GM21423 (cell line): ENCODE data around the gene LCN2.
"Not testable (repeated sequence)": the region's sequence is repeated elsewhere in the genome, so short reads cannot be mapped to it uniquely, and the experiment has no call there.

Experiments used
- ATAC-seq: cut with Tn5 transposase; IDR thresholded peaks from one replicate; pipeline ENCODE4 v1.9.1; 2021; ENCODE audit warnings: mild to moderate bottlenecking, moderate library complexity; ENCODE audit not compliant: unreplicated experiment

The LCN2 gene

GRCh38 chr9:128149001-128149701, at the start of gene LCN2:
TSS of gene LCN2 (plus strand) at chr9:128149453. CDS start at chr9:128149526, 73 bp downstream.
- ATAC-seq, result no peak

- ATAC-seq, result no peak
These were observed 49.2 kb upstream of the LCN2 start for GRCh38 chr9:128099932-128100491.

- no peak for ATAC-seq
These were observed 48.7 kb upstream of the LCN2 start for GRCh38 chr9:128100581-128100980.

- ATAC-seq, result no peak
These were observed 48.0 kb upstream of the LCN2 start for GRCh38 chr9:128101231-128101661.

GRCh38 chr9:128101690-128102089, 47.6 kb upstream of the LCN2 start:
- no peak for ATAC-seq

GRCh38 chr9:128102196-128102595, 47.1 kb upstream of the LCN2 start:
- no peak for ATAC-seq

GRCh38 chr9:128102861-128103588, 46.2 kb upstream of the LCN2 start:
- ATAC-seq, result no peak

- no peak for ATAC-seq
These were observed 45.7 kb upstream of the LCN2 start for GRCh38 chr9:128103589-128103962.

GRCh38 chr9:128104171-128104618, 45.1 kb upstream of the LCN2 start:
- no peak for ATAC-seq

- no peak for ATAC-seq
These were observed 43.6 kb upstream of the LCN2 start for GRCh38 chr9:128105538-128106175.

- ATAC-seq, result no peak
These were observed 42.9 kb upstream of the LCN2 start for GRCh38 chr9:128106181-128106939.

GRCh38 chr9:128106940-128107467, 42.2 kb upstream of the LCN2 start:
- ATAC-seq, result no peak

- ATAC-seq, result no peak
These were observed 41.6 kb upstream of the LCN2 start for GRCh38 chr9:128107468-128108268.

- no peak for ATAC-seq
These were observed 40.8 kb upstream of the LCN2 start for GRCh38 chr9:128108269-128109049.

- no peak for ATAC-seq
These were observed 40.1 kb upstream of the LCN2 start for GRCh38 chr9:128109050-128109709.

- ATAC-seq, result not testable (repeated sequence)
These were observed 37.5 kb upstream of the LCN2 start for GRCh38 chr9:128111726-128112125.

- no peak for ATAC-seq
These were observed 35.5 kb upstream of the LCN2 start for GRCh38 chr9:128113526-128114325.
